Stimulated activated CD4-positive, alpha-beta T cell treated with anti-CD3 and anti-CD28 coated beads, Interleukin-15, amount 100 ng/mL, for 24 hours (primary cell): ENCODE results near the gene RAB42.
A peak's percentile ranks its signal among the peaks of the same experiment; 100 is the strongest.
"Not testable (repeated sequence)": the region's sequence is repeated elsewhere in the genome, so short reads cannot be mapped to it uniquely, and the experiment has no call there.

Experiments used
- DNase-seq: peaks from one replicate; pipeline ENCODE4 v3.0.0-alpha.2; 2020

The RAB42 gene

GRCh38 chr1:28591708-28592320 lies at the start of gene RAB42:
RAB42 (plus strand) TSS chr1:28592265; CDS start chr1:28592512, 247 bp downstream.
- DNase-seq = peak; percentile 43

DNA sequence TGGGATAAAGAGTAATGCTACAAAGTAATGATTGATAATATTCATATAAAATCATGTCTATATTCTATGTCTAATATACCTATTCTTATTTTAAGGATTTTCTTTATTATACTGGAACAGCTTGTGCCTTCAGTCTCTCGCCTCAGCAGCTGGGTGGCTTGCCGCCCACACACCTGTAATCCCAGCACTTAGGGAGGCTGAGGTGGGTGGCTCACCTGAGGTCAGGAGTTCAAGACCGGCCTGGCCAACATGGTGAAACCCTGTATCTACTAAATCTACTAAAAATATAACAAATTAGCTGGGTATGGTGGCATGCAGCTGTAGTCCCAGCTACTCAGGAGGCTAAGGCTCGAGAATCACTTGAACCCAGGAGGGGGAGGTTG lies 46.8 kb upstream of the RAB42 start:
- no peak for DNase-seq

GRCh38 chr1:28548318-28548717 lies 43.7 kb upstream of the RAB42 start:
- no peak for DNase-seq

DNA sequence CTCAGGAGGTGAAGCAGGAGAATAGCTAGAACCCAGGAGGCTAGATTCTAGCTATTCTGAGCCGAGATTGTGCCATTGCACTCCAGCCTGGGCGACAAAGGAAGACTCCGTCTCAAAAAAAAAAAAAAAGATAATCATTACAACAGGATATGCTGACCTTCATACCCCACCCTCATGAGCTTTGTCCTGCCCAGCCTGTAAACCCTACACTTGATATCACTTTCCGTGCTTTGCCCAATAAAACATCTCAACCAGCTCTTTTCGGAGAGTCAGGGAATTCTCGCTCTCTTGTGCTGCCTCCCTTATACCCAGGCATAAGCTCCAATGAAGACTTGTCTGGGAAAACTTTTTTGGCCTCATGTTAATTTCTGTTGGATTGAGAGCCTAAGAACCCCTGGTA lies 40.7 kb upstream of the RAB42 start:
- no peak for DNase-seq

DNA sequence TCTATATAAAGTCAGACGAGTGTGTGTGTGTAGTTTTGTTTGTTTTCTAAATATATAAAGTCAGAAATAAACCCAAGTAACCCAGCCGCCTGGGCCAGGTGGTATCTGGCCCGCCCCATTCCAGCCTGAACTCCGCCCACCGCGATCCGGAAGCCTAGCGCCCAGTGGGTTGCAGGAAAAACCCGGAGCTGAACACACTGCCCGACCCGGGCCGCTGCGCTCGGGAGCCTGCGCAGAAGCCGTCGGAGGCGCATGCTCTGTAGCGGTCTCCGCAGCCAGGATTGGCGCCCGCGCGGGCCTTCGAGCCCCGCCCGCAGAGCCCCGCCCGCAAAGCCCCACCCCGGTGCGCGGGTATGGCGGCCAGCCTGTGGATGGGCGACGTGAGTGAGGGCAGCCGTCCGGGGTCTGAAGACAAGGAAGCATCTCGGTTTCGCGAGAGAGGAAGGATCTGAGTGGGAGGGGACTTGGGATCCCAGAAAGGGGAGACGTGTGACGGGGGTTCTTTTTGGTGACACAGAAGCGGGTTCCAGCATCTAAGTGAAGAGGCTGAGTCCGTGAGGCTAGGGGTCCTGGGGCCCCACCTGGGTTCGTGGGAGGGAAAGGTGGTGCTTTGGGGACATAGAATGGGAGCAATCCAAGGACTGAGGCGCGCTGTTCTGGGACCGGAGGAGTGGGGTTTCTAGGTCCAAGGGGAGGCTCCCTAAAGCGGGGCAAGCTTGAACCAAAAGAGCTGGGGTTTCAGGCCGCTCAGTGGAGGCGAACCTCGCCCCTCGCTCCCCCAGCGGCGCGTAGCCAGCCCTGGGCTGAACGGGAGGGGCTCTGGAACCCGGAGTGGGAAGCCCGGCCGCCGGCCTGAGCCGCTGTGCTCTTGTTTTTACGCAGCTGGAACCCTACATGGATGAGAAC lies 39.1 kb upstream of the RAB42 start, which contains the start of gene TRNAU1AP:
Gene TRNAU1AP (plus strand): TSS at position 328 of the 906 bp plus-strand sequence. CDS start 26 bp downstream, at position 354.
- peak; percentile 99 for DNase-seq

- DNase-seq = no peak
Measured at GRCh38 chr1:28560886-28561285, 31.2 kb upstream of the RAB42 start.

GRCh38 chr1:28564310-28564709 lies 27.8 kb upstream of the RAB42 start:
- no peak for DNase-seq

GRCh38 chr1:28565040-28565439 lies 27.0 kb upstream of the RAB42 start:
- no peak for DNase-seq

GRCh38 chr1:28565726-28566125 lies 26.3 kb upstream of the RAB42 start:
- no peak for DNase-seq

DNA sequence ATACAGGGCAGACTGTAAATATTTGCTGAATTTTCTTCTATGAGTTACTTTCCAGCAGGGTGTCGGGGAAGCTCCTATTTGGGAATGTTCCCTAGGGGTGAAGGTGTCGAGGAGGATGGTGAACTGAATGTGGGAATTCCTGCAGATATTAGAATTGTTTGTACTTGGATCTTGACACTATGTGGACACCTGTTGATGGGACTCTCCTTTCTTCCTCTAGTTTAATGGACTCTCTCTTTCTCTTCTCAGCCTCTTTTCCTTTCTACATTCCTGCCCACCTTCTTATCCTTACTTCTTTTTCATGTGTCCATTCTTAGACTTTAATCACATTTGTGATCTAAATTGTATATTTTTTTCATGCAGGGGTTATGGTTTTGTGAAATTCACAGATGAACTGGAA lies 25.1 kb upstream of the RAB42 start:
- DNase-seq = no peak

GRCh38 chr1:28571911-28572310 lies 20.2 kb upstream of the RAB42 start:
- no peak for DNase-seq

DNA sequence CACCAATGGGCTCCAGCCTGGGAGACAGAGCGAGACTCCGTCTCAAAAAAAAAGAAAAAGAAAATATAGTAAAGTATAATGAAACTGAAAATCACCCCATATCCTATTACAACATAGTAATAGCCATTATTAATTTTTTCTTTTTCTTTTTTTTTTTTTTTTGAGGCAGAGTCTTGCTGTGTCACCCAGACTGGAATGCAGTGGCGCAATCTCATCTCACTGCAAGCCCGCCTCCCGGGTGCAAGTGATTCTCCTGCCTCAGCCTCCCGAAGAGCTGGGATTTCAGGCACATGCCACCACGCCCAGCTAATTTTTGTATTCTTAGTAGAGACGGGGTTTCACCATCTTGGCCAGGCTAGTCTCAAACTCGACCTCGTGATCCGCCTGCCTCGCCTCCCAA lies 19.2 kb upstream of the RAB42 start:
- DNase-seq = not testable (repeated sequence)

DNA sequence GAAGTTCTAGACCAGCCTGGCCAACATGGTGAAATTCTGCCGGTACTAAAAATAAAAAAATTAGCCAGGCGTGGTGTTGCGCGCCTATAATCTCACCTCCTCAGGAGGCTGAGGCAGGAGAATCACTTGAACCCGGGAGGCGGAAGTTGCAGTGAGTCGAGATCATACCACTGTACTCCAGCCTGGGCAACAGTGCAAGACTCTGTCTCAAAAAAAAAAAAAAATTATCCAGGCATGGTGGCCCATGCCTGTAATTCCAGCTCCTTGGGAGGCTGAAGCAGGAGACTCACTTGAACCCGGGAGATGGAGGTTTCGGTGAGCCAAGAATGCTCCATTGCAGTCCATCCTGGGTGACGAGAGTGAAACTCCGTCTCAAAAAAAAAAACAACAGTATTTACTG lies 18.5 kb upstream of the RAB42 start:
- no peak for DNase-seq

- DNase-seq = peak; percentile 68
Measured at GRCh38 chr1:28577052-28577678, 14.9 kb upstream of the RAB42 start.

DNA sequence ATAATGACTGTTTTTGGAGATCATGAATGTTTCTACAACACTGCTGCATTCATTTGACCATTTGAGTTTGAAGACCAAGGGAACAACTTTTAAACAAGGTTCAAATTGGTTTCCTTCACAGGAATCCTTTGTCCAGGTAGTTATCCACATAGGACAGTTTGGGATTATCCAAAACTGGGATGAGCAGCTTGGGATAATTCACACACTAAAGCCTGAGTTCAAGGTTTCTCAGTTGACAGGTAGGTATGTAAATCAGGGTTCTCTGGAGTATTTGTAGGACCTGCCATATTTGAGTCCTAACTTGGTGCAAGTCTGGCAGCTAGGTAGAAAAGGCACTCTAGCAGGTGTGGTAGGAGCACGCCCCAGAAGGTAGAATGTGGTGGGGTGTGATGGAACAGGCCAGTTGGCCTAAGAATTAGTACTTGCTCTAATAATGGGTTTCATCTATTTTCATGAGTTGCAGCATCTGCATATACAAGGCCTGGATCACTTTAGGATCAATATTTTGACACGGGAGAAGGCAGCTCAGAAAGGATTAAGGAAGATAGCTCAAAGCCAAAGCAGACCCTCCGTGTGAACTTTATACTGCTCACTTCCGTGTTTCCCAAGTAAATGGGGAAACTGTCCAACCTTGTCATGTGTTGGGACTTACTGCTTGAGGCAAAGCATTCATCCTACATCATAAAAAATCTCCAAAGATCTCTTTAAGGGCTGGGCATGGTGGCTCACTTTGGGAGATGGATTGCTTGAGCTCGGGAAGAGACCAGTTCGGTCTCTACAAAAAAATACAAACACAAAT lies 14.1 kb upstream of the RAB42 start:
- peak; percentile 45 for DNase-seq

GRCh38 chr1:28578696-28579218 lies 13.3 kb upstream of the RAB42 start:
- peak; percentile 16 for DNase-seq

GRCh38 chr1:28579401-28579800 lies 12.7 kb upstream of the RAB42 start:
- no peak for DNase-seq

- peak; percentile 60 for DNase-seq
Measured at GRCh38 chr1:28580722-28581530, 11.1 kb upstream of the RAB42 start.

DNA sequence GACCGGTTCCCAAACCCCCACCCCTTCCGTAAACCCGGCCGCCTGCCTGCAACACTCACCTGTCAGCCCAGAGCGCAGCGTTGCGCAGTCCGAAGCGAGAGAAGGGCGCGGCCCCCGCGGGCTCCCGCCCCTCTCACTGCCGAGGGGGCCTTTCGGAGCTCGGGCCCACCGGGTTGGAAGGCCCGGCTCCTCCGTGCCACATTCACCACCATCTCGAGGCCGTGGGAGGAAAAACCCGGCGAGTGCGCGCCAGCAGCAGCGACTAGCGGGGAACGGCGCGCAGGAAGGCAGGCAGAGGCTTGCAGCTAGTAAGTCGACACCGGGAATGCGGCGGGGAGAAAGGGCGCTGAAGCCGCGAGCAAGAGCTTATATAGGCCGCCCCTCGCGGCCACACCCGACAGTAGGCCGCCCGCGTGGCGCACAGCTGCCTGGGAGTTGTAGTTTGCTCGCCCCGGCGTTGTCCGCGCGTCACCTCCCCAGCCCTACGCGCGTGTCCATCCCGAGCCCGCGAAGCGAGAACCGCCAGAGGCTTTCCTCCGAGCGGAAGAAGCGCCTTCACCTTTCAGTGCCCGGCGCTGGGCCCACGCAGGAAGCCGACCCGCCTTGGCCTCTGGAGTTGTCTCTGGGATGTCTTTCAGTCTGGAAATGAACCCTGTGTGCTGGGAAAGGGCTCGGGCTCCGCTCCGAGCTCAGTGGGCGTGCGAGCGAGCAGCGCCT lies 10.4 kb upstream of the RAB42 start:
- peak; percentile 96 for DNase-seq

GRCh38 chr1:28582248-28582615 lies 9.8 kb upstream of the RAB42 start:
- no peak for DNase-seq
